Neural progenitor cell (in vitro differentiated cells): ENCODE results near the gene DIRAS1. TPM values are rescaled to one million over a fixed set of nuclear protein-coding genes. Genes with fewer than 3 reads are reported as not detected.

Experiments
- DNase-seq: peaks from one replicate; pipeline ENCODE4 v3.0.0-alpha.2; 2016; ENCODE audit warnings: low spot score
- H2AFZ ChIP-seq: fragments of 200-600 bp; sonication (generic); replicated peaks from 2 replicates; pipeline ENCODE4 v1.6.1; 2016; ENCODE audit warnings: antibody characterized with exemption
- H3F3A ChIP-seq: fragments of 200-600 bp; sonication (generic); 2 replicates; pipeline ENCODE4 v1.6.1; 2016; ENCODE audit warnings: antibody characterized with exemption, low read depth
- H3K27ac ChIP-seq: fragments of 200-600 bp; sonication (generic); 2 replicates; pipeline ENCODE4 v1.5.1; 2016; ENCODE audit warnings: mild to moderate bottlenecking
- H3K27me3 ChIP-seq: fragments of 200-600 bp; sonication (generic); 2 replicates; pipeline ENCODE4 v1.6.1; 2016; ENCODE audit warnings: mild to moderate bottlenecking, moderate library complexity
- H3K36me3 ChIP-seq: fragments of 200-600 bp; sonication (generic); 2 replicates; pipeline ENCODE4 v1.5.1; 2016
- H3K4me1 ChIP-seq: fragments of 200-600 bp; sonication (generic); 2 replicates; pipeline ENCODE4 v1.6.1; 2016; ENCODE audit warnings: mixed run types
- H3K4me2 ChIP-seq: fragments of 200-600 bp; sonication (generic); 2 replicates; pipeline ENCODE4 v1.6.1; 2016
- H3K4me3 ChIP-seq: fragments of 200-600 bp; sonication (generic); 2 replicates; pipeline ENCODE4 v1.5.1; 2016
- H3K79me2 ChIP-seq: fragments of 200-600 bp; sonication (generic); 2 replicates; pipeline ENCODE4 v1.6.1; 2016; ENCODE audit warnings: low read depth
- H3K9ac ChIP-seq: fragments of 200-600 bp; sonication (generic); 2 replicates; pipeline ENCODE4 v1.6.1; 2016
- H3K9me3 ChIP-seq: fragments of 200-600 bp; sonication (generic); 2 replicates; pipeline ENCODE4 v1.5.1; 2016; ENCODE audit warnings: low read depth
- H4K20me1 ChIP-seq: fragments of 200-600 bp; sonication (generic); 2 replicates; pipeline ENCODE4 v1.6.1; 2016; ENCODE audit warnings: low read depth
- H3K27ac Mint-ChIP-seq: 3 replicates; pipeline ENCODE4 v1.8.0; 2021; ENCODE audit warnings: mixed read lengths
- H3K27me3 Mint-ChIP-seq: 2 replicates; pipeline ENCODE4 v1.8.0; 2022; ENCODE audit warnings: low read depth, mild to moderate bottlenecking, inconsistent platforms, moderate library complexity, mixed read lengths; ENCODE audit not compliant: insufficient read depth
- H3K36me3 Mint-ChIP-seq: 3 replicates; pipeline ENCODE4 v1.8.0; 2021; ENCODE audit warnings: mixed read lengths
- H3K4me1 Mint-ChIP-seq: 3 replicates; pipeline ENCODE4 v1.8.0; 2021; ENCODE audit warnings: mixed read lengths
- H3K4me3 Mint-ChIP-seq: 3 replicates; pipeline ENCODE4 v1.8.0; 2021; ENCODE audit warnings: mild to moderate bottlenecking, moderate library complexity, mixed read lengths
- H3K9me3 Mint-ChIP-seq: 3 replicates; pipeline ENCODE4 v1.8.0; 2020; ENCODE audit warnings: mixed read lengths
- EZH2 ChIP-seq: fragments of 200-600 bp; sonication (generic); IDR thresholded peaks from 2 replicates; pipeline ENCODE4 v1.6.1; 2017; ENCODE audit warnings: antibody characterized with exemption, mild to moderate bottlenecking, moderate library complexity
- EZH2phosphoT487 ChIP-seq: fragments of 200-600 bp; sonication (generic); IDR thresholded peaks from 2 replicates; pipeline ENCODE4 v1.6.1; 2017; ENCODE audit warnings: antibody characterized with exemption
- total RNA-seq: library from RNA; depleted of rRNA; stranded (reverse); fragments of >200 nt; gene quantifications from 2 replicates; pipeline ENCODE4 v1.2.3, GENCODE V29; 2015; ENCODE audit warnings: low replicate concordance
- TF ChIP-seq, protein P1 (sequence below): fragments of 200-600 bp; sonication (generic); IDR thresholded peaks from 2 replicates; pipeline ENCODE4 v1.5.1; 2017; ENCODE audit warnings: antibody characterized with exemption, mild to moderate bottlenecking

The DIRAS1 gene
- total RNA-seq, 1 donor from 2014 or later, result 2.7 TPM

DNA sequence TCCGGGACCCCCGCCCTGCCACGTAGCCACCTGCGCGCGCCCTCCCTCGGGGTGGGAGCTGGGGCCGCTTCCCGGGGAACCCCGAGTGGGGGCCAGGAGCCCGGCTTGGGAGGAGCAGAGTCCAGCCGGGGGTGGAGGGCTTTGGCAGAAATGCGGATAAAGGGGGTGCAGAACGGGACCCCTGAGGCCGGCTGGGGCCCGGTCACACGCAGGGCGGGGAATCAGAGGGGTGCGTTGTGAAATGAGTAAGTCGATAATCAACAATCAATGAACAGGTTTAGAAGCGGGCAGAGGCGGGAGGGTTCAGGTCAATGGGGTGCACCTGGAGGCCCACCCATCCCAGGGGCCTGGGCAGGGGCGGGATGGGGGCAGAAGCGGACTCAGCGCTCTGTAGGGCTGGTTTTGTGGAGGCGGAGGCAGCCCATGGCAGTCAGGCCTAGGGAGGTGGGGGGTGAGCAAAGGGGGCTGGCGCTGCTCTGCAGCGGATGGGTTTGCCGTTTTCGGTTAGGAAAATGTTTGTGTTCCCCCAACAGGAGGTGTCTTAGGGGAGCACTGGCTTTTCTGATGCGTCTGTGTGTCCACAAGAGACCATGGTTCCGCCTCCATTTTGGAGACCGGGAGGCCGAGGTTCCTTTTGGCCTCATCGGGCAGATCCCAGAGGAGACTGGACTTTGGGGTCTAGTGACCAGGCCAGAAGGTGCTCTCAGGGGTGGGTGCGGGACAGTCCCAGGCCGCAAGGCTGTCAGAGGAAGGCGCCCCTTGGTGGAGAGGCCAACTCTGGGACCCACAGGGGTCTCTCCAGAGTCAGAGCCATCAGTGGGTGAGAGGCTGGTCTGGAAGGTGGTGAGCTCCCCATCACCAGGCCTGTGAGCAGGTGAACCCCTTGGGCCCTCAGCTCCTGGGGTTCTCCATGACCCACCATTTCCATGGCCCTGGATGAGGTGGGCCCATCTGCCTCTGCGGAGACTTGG is 683 bp upstream of the DIRAS1 start:
- no peak overlapping the region for H3K27ac ChIP-seq
- no peaks in the 10 kb centered on the region for H3K36me3 ChIP-seq
- peaks cover 13% of the 10 kb centered on the region for H3K4me1 Mint-ChIP-seq
- peaks cover 23% of the 10 kb centered on the region for H4K20me1 ChIP-seq
- no peaks in the 10 kb centered on the region for H3K9me3 ChIP-seq
- no peaks in the 10 kb centered on the region for H3K9me3 Mint-ChIP-seq
- no peak for DNase-seq
- H3K27me3 Mint-ChIP-seq, result peaks cover 20% of the 10 kb centered on the region
- no peaks in the 10 kb centered on the region for H3K79me2 ChIP-seq
- H3K4me1 ChIP-seq, result peaks cover 15% of the 10 kb centered on the region
- peak overlapping the region; percentile 57 for H3K4me3 ChIP-seq
- peaks cover 51% of the 10 kb centered on the region for H3K27me3 ChIP-seq
- peaks cover 21% of the 10 kb centered on the region for H3F3A ChIP-seq
- no peak overlapping the region for H2AFZ ChIP-seq
- H3K36me3 Mint-ChIP-seq, result peaks cover 5% of the 10 kb centered on the region
- H3K9ac ChIP-seq, result no peak overlapping the region
- TF ChIP-seq EZH2phosphoT487 (peak; percentile 32), EZH2 (no peak)
- peak overlapping the region; percentile 87 for H3K4me3 Mint-ChIP-seq
- H3K27ac Mint-ChIP-seq, result peak overlapping the region; percentile 63
- peak overlapping the region; percentile 93 for H3K4me2 ChIP-seq

- Mint-ChIP-seq H3K27me3 (peaks cover 23% of the 10 kb centered on the region), H3K9me3 (peaks cover 8% of the 10 kb centered on the region), H3K4me1 (peaks cover 13% of the 10 kb centered on the region), H3K27ac (no peak overlapping the region), H3K36me3 (peaks cover 15% of the 10 kb centered on the region), H3K4me3 (peak overlapping the region; percentile 85)
- peak; percentile 62 for DNase-seq
- Histone ChIP-seq H4K20me1 (peaks cover 23% of the 10 kb centered on the region), H3K27me3 (peaks cover 41% of the 10 kb centered on the region), H3K4me3 (peak overlapping the region; percentile 47), H3K4me2 (peak overlapping the region; percentile 77), H3K4me1 (peaks cover 15% of the 10 kb centered on the region), H3K27ac (no peak overlapping the region), H3K36me3 (no peaks in the 10 kb centered on the region), H3K9ac (no peak overlapping the region), H3K9me3 (no peaks in the 10 kb centered on the region), H3K79me2 (no peaks in the 10 kb centered on the region), H3F3A (peaks cover 21% of the 10 kb centered on the region), H2AFZ (no peak overlapping the region)
- TF ChIP-seq EZH2 (peak; percentile 36), EZH2phosphoT487 (no peak)
- TF ChIP-seq, protein P1, sequence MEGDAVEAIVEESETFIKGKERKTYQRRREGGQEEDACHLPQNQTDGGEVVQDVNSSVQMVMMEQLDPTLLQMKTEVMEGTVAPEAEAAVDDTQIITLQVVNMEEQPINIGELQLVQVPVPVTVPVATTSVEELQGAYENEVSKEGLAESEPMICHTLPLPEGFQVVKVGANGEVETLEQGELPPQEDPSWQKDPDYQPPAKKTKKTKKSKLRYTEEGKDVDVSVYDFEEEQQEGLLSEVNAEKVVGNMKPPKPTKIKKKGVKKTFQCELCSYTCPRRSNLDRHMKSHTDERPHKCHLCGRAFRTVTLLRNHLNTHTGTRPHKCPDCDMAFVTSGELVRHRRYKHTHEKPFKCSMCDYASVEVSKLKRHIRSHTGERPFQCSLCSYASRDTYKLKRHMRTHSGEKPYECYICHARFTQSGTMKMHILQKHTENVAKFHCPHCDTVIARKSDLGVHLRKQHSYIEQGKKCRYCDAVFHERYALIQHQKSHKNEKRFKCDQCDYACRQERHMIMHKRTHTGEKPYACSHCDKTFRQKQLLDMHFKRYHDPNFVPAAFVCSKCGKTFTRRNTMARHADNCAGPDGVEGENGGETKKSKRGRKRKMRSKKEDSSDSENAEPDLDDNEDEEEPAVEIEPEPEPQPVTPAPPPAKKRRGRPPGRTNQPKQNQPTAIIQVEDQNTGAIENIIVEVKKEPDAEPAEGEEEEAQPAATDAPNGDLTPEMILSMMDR, result peak; percentile 17
Observed at GRCh38 chr19:2719920-2720776, 1.0 kb downstream of the DIRAS1 start.

DNA sequence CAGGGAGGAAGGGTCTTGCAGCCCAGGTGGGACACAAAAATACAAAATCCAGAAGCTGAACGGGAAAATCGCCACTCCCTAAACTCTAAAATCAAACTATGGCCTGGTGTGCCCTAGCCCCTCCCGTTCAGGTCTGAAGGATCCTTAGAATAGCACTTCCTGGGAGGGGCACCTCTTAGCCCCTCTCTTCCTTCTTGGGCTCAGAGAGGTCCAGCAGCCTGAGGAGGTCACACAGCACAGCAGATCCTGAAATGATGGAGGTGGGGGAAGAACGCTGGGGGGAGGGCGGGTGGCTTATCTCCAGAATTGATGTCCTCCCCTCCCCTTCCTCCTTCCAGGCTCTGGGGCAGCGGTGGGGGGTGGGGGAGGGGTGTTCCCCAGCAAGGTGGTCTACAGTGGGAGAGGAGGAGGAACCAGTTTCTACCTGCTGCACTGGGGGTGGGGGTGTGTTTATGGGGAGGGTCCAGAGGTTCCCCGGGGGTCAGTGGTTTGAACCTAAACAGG is 1.9 kb downstream of the DIRAS1 start:
- H3K36me3 Mint-ChIP-seq, result peaks cover 17% of the 10 kb centered on the region
- H3K9me3 ChIP-seq, result no peaks in the 10 kb centered on the region
- peaks cover 41% of the 10 kb centered on the region for H3K27me3 ChIP-seq
- H3K36me3 ChIP-seq, result no peaks in the 10 kb centered on the region
- H3K9ac ChIP-seq, result no peak overlapping the region
- H2AFZ ChIP-seq, result no peak overlapping the region
- no peak overlapping the region for H3K27ac Mint-ChIP-seq
- peaks cover 23% of the 10 kb centered on the region for H3K27me3 Mint-ChIP-seq
- no peaks in the 10 kb centered on the region for H3K79me2 ChIP-seq
- peaks cover 11% of the 10 kb centered on the region for H3K9me3 Mint-ChIP-seq
- H3K4me3 Mint-ChIP-seq, result peak overlapping the region; percentile 85
- H3K27ac ChIP-seq, result no peak overlapping the region
- no peak for TF ChIP-seq EZH2phosphoT487
- TF ChIP-seq, protein P1, result no peak
- no peak for TF ChIP-seq EZH2
- no peak for DNase-seq
- no peak overlapping the region for H3K4me3 ChIP-seq
- H3F3A ChIP-seq, result peaks cover 21% of the 10 kb centered on the region
- H3K4me1 Mint-ChIP-seq, result peaks cover 12% of the 10 kb centered on the region
- peaks cover 23% of the 10 kb centered on the region for H4K20me1 ChIP-seq
- no peak overlapping the region for H3K4me2 ChIP-seq
- peaks cover 15% of the 10 kb centered on the region for H3K4me1 ChIP-seq
